Sciatic nerve (tissue), 2 donors: ENCODE results near the gene SLC26A6. TPM values are rescaled to one million over a fixed set of nuclear protein-coding genes. Genes with fewer than 3 reads are reported as not detected.

Experiments used
- ATAC-seq: fragments of 200-7000 bp; cut with Tn5 transposase; one replicate; pipeline ENCODE4 v1.9.1; 2020; ENCODE audit warnings: mild to moderate bottlenecking, moderate library complexity
- DNase-seq: peaks from one replicate; pipeline ENCODE4 v3.0.0-alpha.2; 2020; ENCODE audit warnings: low spot score
- intact Hi-C: fragments of 100-400 bp; cut with DNase I; formaldehyde crosslinking; loops from one replicate; pipeline ENCODE4 v1.14.2; 2022
- total RNA-seq: library from RNA; stranded (reverse); fragmentation: NEBNext Ultra II Directional; extraction: Animal tissue kit (Norgen Biotek cat#: 25700); gene quantifications from one replicate; pipeline ENCODE4 v1.2.1, GENCODE V29; 2021
- donor health status: DM: no; HTN: no; CAD: no.
- donor health status: DM: no; HTN: no; CAD: no.

SLC26A6 gene
- total RNA-seq, 1 donor from 2014 or later: 17.1 TPM

- intact Hi-C loops: no loop called here
- ATAC-seq (peak; percentile 66), DNase-seq (peak; percentile 78)
These were observed 27.7 kb upstream of the SLC26A6 start, which contains the start of gene CELSR3 for GRCh38 chr3:48662753-48663488. TSS of gene CELSR3 (minus strand) at chr3:48662886. CDS start at chr3:48662634, 252 bp downstream.

- DNase-seq: no peak
- intact Hi-C loops: no loop called here
- ATAC-seq: no peak
These were observed 27.0 kb upstream of the SLC26A6 start for GRCh38 chr3:48662145-48662752.

DNA sequence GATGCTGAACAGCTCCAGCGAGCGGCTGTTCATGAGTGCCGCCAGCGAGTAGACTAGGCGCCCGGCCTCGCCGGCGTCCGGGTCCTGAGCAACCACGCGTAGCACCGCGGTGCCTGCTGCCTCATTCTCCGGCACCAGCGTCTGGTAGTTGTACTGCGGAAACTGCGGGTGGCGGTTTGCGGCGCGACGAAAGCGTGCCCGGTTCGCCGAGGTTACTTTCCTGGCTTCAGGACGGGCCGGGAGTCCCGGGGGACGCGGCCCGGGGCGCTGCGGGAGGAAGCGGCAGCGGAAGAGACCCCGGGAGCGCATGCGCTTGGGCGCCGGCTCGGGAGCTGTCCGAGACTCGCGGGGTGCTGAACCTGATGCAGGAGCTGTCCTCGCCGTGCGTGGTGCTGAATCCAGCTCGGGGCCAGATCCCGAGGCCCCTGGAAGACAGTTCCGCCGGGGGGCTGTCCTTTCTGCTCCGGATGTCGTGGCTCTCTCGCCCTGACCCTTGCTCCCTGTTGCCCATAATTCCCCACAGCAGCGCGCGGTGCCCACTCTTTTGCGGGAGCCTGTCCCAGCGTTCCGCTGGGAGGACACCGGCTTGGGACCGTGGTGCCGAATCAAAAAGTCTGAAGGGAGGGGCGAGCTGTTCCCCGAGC is 26.4 kb upstream of the SLC26A6 start:
- intact Hi-C loops: no loop called here
- ATAC-seq (peak; percentile 20), DNase-seq (peak; percentile 87)

- no peak for ATAC-seq
- intact Hi-C loops: no loop called here
- DNase-seq: no peak
These were observed 25.6 kb upstream of the SLC26A6 start for GRCh38 chr3:48660800-48661400.

DNA sequence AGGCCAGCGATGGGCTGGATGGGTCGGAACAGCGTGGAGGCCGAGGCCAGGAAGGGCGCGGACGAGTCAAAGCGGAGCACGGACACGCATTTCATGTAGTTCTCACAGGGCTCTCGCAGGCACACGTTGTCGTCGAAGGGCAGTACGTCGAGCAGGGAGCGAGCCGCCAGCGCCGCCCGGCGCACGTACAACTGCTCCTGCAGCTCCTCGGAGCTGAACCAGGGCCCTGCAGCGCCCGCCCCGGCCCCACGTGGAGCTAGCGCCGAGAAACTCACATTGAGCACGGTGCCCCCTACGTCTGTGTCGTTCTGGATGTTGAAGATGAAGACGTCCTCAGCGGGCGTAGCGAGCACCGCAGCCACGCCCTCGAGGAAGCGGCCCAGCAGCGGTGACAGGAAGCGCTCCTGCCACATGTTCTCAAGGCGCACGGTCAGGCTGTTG is 21.6 kb upstream of the SLC26A6 start:
- DNase-seq: no peak
- no peak for ATAC-seq
- intact Hi-C loops: no loop called here

DNA sequence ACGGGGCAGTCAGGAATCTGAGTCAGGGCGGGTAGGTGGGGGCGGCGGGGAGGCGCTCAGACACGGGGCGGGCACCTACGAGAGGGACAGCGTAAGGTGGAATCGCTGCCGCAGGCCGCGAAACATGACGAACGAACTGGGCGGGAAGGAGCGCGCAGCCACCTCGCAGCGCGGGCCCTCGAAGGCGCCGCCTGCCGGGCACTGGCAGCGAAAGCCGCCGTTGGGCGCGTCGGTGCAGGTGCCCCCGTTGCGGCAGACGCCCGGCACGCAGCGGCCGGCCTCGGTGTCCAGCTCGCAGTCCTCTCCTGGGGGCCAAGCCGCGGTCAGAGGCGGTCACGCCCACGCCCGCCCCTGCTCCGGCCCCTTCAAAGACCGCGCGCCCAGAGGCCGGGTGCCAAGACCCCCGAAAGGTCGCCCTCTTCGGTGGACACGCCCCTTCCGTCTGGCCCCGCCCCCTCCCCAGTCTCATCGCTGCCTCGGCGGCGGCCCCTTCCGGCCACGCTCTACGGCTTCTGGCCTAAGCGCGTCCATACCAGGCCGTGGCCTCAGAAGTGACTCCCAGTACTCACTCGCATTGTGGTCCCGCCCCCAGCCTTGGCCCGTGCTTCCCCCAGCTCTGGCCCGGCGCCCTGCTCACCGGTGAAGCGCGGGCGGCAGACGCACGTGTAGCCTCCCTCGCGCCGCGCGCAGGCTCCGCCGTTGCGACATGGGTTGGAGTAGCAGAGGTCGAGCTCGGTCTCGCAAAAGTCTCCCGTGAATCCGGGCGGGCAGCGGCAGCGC is 21.0 kb upstream of the SLC26A6 start:
- peak; percentile 92 for ATAC-seq
- intact Hi-C loops: no loop called here
- DNase-seq: peak; percentile 92

- intact Hi-C loops: no loop called here
- ATAC-seq: no peak
- DNase-seq: no peak
These were observed 20.3 kb upstream of the SLC26A6 start for GRCh38 chr3:48655606-48656005.

DNA sequence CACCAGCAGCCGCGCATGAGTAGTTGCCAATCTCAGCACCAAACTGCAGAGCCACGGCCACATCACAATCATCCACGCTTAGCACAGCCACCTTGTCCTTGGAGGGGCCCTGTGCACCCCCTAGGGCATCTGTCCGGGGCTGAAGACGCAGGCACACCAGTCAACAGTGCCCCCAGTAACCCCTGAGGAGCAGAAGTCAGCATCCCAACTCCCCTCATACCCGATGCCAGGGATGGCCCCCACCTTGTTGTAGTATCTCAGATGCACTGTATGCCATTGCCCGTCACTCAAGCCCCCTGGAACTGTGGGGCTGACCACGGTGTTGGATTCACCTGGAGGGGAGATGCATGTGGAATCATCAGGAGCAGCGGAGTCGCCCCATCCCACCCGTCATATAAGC is 19.8 kb upstream of the SLC26A6 start:
- no peak for DNase-seq
- intact Hi-C loops: no loop called here

DNA sequence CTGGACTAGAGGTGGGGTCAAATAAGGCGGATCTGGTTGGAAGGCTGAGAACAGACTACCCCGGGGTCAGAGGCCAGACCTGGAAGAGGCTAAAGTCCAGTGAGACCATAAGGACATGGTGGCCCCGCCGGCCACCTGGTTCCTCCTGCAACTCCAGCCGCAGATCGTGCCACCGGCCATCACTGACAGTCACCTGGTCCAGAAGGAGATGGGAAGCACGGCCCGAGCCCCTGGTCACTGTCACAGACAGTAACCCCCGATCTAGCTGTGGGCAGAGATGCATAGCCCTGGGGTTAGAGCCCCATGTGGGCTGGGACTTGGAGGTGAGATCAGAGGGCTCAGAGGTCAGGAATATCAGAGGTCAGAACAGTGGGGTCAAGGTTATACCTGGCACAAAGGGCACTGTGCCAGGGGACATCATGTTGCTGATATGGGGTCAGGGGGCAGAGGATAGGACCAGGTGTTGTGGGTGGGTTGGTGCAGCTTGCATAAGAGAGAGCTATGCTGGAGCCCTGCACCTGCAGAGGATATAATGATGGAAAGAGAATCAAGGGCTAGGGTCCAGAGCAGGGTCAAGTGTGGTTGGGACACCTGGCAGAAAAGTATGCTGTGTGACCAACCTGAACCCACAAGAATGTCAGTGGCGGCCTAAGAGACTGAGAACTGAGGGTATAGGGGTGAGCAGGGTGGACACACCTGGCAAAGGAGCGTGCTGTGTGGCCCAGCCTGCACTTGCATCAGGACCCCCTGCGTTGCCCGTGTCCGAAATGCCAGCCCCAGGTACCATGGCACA is 17.9 kb upstream of the SLC26A6 start:
- ATAC-seq (no peak), DNase-seq (no peak)
- intact Hi-C loops: no loop called here

More for the DNA sequence above, 19.8 kb upstream of the SLC26A6 start:
- no peak for ATAC-seq

- ATAC-seq (no peak), DNase-seq (no peak)
- intact Hi-C loops: no loop called here
These were observed 16.5 kb upstream of the SLC26A6 start for GRCh38 chr3:48651771-48652170.

DNA sequence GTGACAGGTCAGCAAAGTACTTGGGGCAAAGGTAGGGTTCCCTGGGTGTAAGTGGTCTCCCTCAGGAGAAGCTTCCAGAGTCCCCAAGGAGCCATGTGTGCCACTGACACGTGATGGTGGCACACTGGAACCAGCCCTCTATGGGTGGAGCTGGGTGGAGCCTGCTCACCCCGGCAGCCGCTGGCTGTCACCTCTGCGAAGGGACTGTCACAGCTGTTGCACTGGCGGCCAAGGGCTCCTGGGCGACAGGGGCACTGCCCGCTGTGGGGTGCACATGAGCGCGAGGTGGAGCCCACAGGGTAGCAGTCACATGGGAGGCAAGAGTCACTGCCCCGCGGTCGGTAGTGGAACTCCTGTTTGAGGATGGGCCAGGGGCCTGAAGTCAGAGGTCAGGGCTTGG is 15.5 kb upstream of the SLC26A6 start:
- DNase-seq: no peak
- intact Hi-C loops: no loop called here
- ATAC-seq: no peak

- intact Hi-C loops: no loop called here
- DNase-seq: no peak
- no peak for ATAC-seq
These were observed 13.1 kb upstream of the SLC26A6 start for GRCh38 chr3:48648188-48648850.

DNA sequence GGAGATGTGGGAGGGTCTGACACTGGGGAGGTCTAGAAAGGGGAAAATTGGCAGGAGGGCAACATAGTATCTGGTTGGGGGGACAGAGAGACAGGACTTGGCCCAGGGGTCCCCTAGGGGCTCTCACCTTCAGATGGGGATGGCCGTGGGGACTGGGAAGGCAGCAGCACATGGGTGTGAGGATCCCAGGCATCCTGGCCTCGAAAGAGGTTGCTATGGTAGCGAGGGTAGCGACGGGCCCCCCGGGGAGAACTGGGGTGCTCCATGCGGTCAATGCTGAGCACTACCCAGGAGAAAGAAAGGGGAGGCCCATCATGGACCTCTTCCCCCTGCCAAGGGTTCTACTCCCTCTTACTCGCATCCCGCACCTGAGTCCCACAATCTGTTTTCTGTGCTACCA is 12.5 kb upstream of the SLC26A6 start:
- ATAC-seq (no peak), DNase-seq (no peak)
- intact Hi-C loops: no loop called here

DNA sequence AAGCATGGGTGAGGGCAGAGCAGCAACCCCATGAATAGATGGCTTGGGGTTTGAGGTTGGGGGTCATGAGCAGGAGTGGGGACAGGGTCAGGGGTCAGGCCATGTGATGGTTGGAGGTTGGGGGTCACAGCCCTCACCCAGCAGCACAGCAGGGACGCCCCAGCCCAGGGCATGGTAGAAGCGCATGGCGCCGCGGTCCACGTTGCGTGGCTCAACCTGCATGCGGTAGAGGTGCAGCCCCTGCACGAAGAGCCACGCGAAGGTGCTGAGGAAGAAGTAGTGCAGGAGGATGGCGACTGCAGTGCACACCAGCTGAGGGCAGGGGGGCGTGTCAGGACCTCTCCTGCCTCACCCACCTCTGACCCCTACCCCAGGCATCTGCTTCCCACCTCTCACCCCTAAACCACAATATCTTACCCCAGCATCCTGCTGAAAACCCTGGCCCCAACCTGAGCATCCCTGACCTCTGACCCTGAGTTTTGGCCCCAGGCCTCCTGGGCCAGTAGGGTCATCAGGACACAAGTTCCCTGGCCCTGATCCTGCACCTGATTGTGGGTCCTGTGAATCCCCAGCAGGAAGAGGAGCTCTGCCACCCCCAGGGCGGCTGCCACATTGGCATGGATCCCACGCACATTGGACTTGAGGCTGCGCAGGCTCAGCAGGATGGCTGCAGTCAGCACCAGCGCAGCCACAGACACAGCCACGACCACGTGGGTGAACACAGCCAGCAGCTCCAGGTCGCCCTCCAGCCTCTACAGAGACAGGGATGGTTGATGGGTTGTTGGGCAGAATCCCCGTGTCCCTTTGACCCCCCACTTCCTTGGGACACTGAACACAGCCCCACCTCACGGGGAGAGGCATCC is 9.9 kb upstream of the SLC26A6 start:
- DNase-seq (no peak), ATAC-seq (no peak)
- intact Hi-C loops: no loop called here

DNA sequence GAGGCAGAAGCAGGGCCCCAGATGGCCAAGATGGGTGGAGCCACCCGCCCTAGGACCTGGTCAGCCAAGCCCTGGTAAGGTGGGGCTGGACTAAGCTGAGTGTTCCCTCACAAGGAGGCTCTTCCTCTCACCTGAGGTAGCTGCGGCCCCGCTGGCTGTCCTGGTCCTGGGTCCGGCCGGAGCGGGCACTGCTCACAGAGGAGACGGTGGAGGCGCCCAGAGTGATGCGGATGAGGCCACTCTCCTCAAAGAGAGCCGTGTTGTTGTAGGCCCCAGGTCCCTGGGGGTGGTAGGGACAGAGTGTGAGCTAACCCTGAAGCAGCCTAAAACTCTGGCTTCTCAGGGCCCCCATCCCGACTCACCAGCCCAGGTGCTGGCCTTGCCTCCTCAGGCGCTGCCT is 7.3 kb upstream of the SLC26A6 start:
- intact Hi-C loops: no loop called here
- DNase-seq: no peak
- ATAC-seq: no peak

GRCh38 chr3:48641396-48641795 is 6.1 kb upstream of the SLC26A6 start:
- intact Hi-C loops: no loop called here
- ATAC-seq (no peak), DNase-seq (no peak)
